Activated naive CD8-positive, alpha-beta T cell treated with anti-CD3 and anti-CD28 coated beads, Interleukin-2, amount 10 ng/mL, durations not matched to agents 7 days and 5 days (primary cell): ENCODE data around the gene TRIM25. TPM values are rescaled to one million over a fixed set of nuclear protein-coding genes. Genes with fewer than 3 reads are reported as not detected.
"Not testable (repeated sequence)": the region's sequence is repeated elsewhere in the genome, so short reads cannot be mapped to it uniquely, and the experiment has no call there.

ENCODE experiments used
- ATAC-seq: fragments of 150-1000 bp; cut with Tn5 transposase; one replicate; pipeline ENCODE4 v1.10.0; 2021; ENCODE audit warnings: low read depth, moderate library complexity
- POLR2A ChIA-PET: fragments of 350-600 bp; sonication (Branson Sonifier 250); formaldehyde crosslinking; loops from one replicate; lab custom pipeline; 2021; ENCODE audit warnings: antibody characterized with exemption; lab: Charles Lee
- DNase-seq: peaks from one replicate; pipeline ENCODE4 v3.0.0; 2021
- H3K27ac Mint-ChIP-seq: one replicate; pipeline ENCODE4 v1.8.0; 2022; ENCODE audit warnings: mild to moderate bottlenecking, mixed read lengths
- H3K27me3 Mint-ChIP-seq: one replicate; pipeline ENCODE4 v1.8.0; 2022; ENCODE audit warnings: mild to moderate bottlenecking, moderate library complexity, mixed read lengths
- H3K36me3 Mint-ChIP-seq: one replicate; pipeline ENCODE4 v1.8.0; 2021; ENCODE audit warnings: mild to moderate bottlenecking, mixed read lengths
- H3K4me1 Mint-ChIP-seq: one replicate; pipeline ENCODE4 v1.8.0; 2021; ENCODE audit warnings: mixed read lengths
- H3K4me3 Mint-ChIP-seq: one replicate; pipeline ENCODE4 v1.8.0; 2022; ENCODE audit warnings: mild to moderate bottlenecking, moderate library complexity, mixed read lengths
- H3K9me3 Mint-ChIP-seq: one replicate; pipeline ENCODE4 v1.8.0; 2021; ENCODE audit warnings: mixed read lengths
- total RNA-seq, 2 experiments: library from RNA; stranded (reverse); gene quantifications; one replicate each; pipeline ENCODE4 v1.2.3, GENCODE V29; 2021

TRIM25 gene
- 100 to 1,000 TPM; 139 to 141 TPM for total RNA-seq

- ATAC-seq (peak; percentile 89), DNase-seq (peak; percentile 86)
- Mint-ChIP-seq H3K36me3 (peaks cover 37% of the 10 kb centered on the region), H3K27me3 (no peaks in the 10 kb centered on the region), H3K27ac (peak within 1 kb of the TSS; percentile 96), H3K4me1 (peaks cover 34% of the 10 kb centered on the region), H3K9me3 (peaks cover 6% of the 10 kb centered on the region), H3K4me3 (peak within 1 kb of the TSS; percentile 88)
- POLR2A ChIA-PET: interaction anchor here (0.7 to 2.3 kb wide), 11 partner anchors 9 to 172 kb away, joined by 3 to 18 read pairs (median 10); partner anchors contain the start of genes AKAP1, COIL and SCPEP1
Observed at GRCh38 chr17:56913867-56914580, at the start of gene TRIM25. TRIM25 (minus strand) TSS chr17:56914049; CDS start chr17:56913988, 61 bp downstream.

- DNase-seq (peak; percentile 93), ATAC-seq (peak; percentile 98)
- POLR2A ChIA-PET: interaction anchor here (0.7 to 2.3 kb wide), 4 partner anchors 18 to 141 kb away, joined by 3 to 11 read pairs (median 7); partner anchors contain the start of genes AKAP1, SCPEP1 and TRIM25
- Mint-ChIP-seq H3K9me3 (no peaks in the 10 kb centered on the region), H3K27me3 (no peaks in the 10 kb centered on the region), H3K36me3 (peaks cover 3% of the 10 kb centered on the region), H3K4me1 (peaks cover 14% of the 10 kb centered on the region), H3K4me3 (peak within 1 kb of the TSS; percentile 80), H3K27ac (peak within 1 kb of the TSS; percentile 82)
Observed at GRCh38 chr17:56960596-56961538, 47.0 kb upstream of the TRIM25 start, which contains the start of gene COIL. COIL (minus strand) TSS chr17:56961050; CDS start chr17:56961019, 31 bp downstream.

GRCh38 chr17:56956992-56957391, 43.1 kb upstream of the TRIM25 start:
- Mint-ChIP-seq H3K9me3 (no peaks in the 10 kb centered on the region), H3K4me1 (peaks cover 16% of the 10 kb centered on the region), H3K36me3 (peaks cover 5% of the 10 kb centered on the region), H3K27ac (no peak overlapping the region), H3K4me3 (no peak overlapping the region), H3K27me3 (no peaks in the 10 kb centered on the region)
- DNase-seq (no peak), ATAC-seq (no peak)
- POLR2A ChIA-PET: no interaction called here

GRCh38 chr17:56949595-56949994, 35.7 kb upstream of the TRIM25 start:
- H3K36me3 Mint-ChIP-seq: peaks cover 22% of the 10 kb centered on the region
- H3K4me3 Mint-ChIP-seq: no peak overlapping the region
- no peak for ATAC-seq
- H3K27me3 Mint-ChIP-seq: no peaks in the 10 kb centered on the region
- POLR2A ChIA-PET: no interaction called here
- DNase-seq: no peak
- H3K27ac Mint-ChIP-seq: peak overlapping the region; percentile 20
- peaks cover 17% of the 10 kb centered on the region for H3K4me1 Mint-ChIP-seq
- no peaks in the 10 kb centered on the region for H3K9me3 Mint-ChIP-seq

- no peak overlapping the region for H3K4me3 Mint-ChIP-seq
- H3K36me3 Mint-ChIP-seq: peaks cover 22% of the 10 kb centered on the region
- H3K9me3 Mint-ChIP-seq: no peaks in the 10 kb centered on the region
- ATAC-seq (no peak), DNase-seq (no peak)
- H3K4me1 Mint-ChIP-seq: peaks cover 16% of the 10 kb centered on the region
- POLR2A ChIA-PET: no interaction called here
- H3K27me3 Mint-ChIP-seq: no peaks in the 10 kb centered on the region
- H3K27ac Mint-ChIP-seq: no peak overlapping the region
Observed at GRCh38 chr17:56948491-56948890, 34.6 kb upstream of the TRIM25 start.

- Mint-ChIP-seq H3K27ac (no peak overlapping the region), H3K4me1 (peaks cover 16% of the 10 kb centered on the region), H3K4me3 (no peak overlapping the region), H3K36me3 (peaks cover 24% of the 10 kb centered on the region), H3K27me3 (no peaks in the 10 kb centered on the region), H3K9me3 (no peaks in the 10 kb centered on the region)
- DNase-seq: no peak
- no peak for ATAC-seq
- POLR2A ChIA-PET: no interaction called here
Observed at GRCh38 chr17:56947741-56948140, 33.9 kb upstream of the TRIM25 start.

GRCh38 chr17:56945938-56946505, 32.2 kb upstream of the TRIM25 start:
- Mint-ChIP-seq H3K27ac (no peak overlapping the region), H3K9me3 (no peaks in the 10 kb centered on the region), H3K36me3 (peaks cover 22% of the 10 kb centered on the region), H3K4me3 (no peak overlapping the region), H3K27me3 (no peaks in the 10 kb centered on the region), H3K4me1 (peaks cover 14% of the 10 kb centered on the region)
- POLR2A ChIA-PET: no interaction called here
- DNase-seq (no peak), ATAC-seq (no peak)

- POLR2A ChIA-PET: no interaction called here
- no peak overlapping the region for H3K4me3 Mint-ChIP-seq
- no peaks in the 10 kb centered on the region for H3K9me3 Mint-ChIP-seq
- H3K27ac Mint-ChIP-seq: no peak overlapping the region
- peaks cover 14% of the 10 kb centered on the region for H3K36me3 Mint-ChIP-seq
- DNase-seq (no peak), ATAC-seq (no peak)
- H3K4me1 Mint-ChIP-seq: peaks cover 4% of the 10 kb centered on the region
- H3K27me3 Mint-ChIP-seq: no peaks in the 10 kb centered on the region
Observed at GRCh38 chr17:56943505-56944125, 29.8 kb upstream of the TRIM25 start.

GRCh38 chr17:56939869-56940484, 26.1 kb upstream of the TRIM25 start:
- peaks cover 14% of the 10 kb centered on the region for H3K4me1 Mint-ChIP-seq
- H3K27ac Mint-ChIP-seq: no peak overlapping the region
- H3K4me3 Mint-ChIP-seq: no peak overlapping the region
- H3K27me3 Mint-ChIP-seq: no peaks in the 10 kb centered on the region
- H3K36me3 Mint-ChIP-seq: peaks cover 23% of the 10 kb centered on the region
- DNase-seq: no peak
- ATAC-seq: peak; percentile 54
- POLR2A ChIA-PET: interaction anchor here (2.0 kb wide), 1 partner anchor 26 kb away, joined by 10 read pairs; the partner anchor contains the start of gene TRIM25
- H3K9me3 Mint-ChIP-seq: no peaks in the 10 kb centered on the region

GRCh38 chr17:56938206-56938605, 24.4 kb upstream of the TRIM25 start:
- H3K27ac Mint-ChIP-seq, POLR2A ChIA-PET: not testable (repeated sequence)
- peaks cover 33% of the 10 kb centered on the region for H3K36me3 Mint-ChIP-seq

GRCh38 chr17:56937687-56938086, 23.8 kb upstream of the TRIM25 start:
- no peaks in the 10 kb centered on the region for H3K27me3 Mint-ChIP-seq
- peaks cover 3% of the 10 kb centered on the region for H3K9me3 Mint-ChIP-seq
- H3K27ac Mint-ChIP-seq: no peak overlapping the region
- POLR2A ChIA-PET: no interaction called here
- no peak for DNase-seq
- H3K4me3 Mint-ChIP-seq: no peak overlapping the region
- H3K4me1 Mint-ChIP-seq: peaks cover 22% of the 10 kb centered on the region
- ATAC-seq: no peak
- H3K36me3 Mint-ChIP-seq: peaks cover 35% of the 10 kb centered on the region

More at GRCh38 chr17:56938206-56938605, 24.4 kb upstream of the TRIM25 start:
- not testable (repeated sequence) for H3K27me3 Mint-ChIP-seq, ATAC-seq, DNase-seq, H3K9me3 Mint-ChIP-seq, H3K4me3 Mint-ChIP-seq
- peaks cover 22% of the 10 kb centered on the region for H3K4me1 Mint-ChIP-seq

GRCh38 chr17:56936697-56937322, 23.0 kb upstream of the TRIM25 start:
- POLR2A ChIA-PET: interaction anchor here (0.7 to 2.0 kb wide), 3 partner anchors 23 to 117 kb away, joined by 4 read pairs; partner anchors contain the start of gene TRIM25
- Mint-ChIP-seq H3K27me3 (no peaks in the 10 kb centered on the region), H3K4me1 (peaks cover 22% of the 10 kb centered on the region), H3K9me3 (peaks cover 7% of the 10 kb centered on the region), H3K27ac (no peak overlapping the region), H3K4me3 (no peak overlapping the region), H3K36me3 (peaks cover 39% of the 10 kb centered on the region)
- DNase-seq (no peak), ATAC-seq (no peak)
